GM19238 (cell line): ENCODE data around the gene RAB11FIP4.
"Not testable (repeated sequence)": the region's sequence is repeated elsewhere in the genome, so short reads cannot be mapped to it uniquely, and the experiment has no call there.

Source experiments
- DNase-seq: peaks from one replicate; pipeline ENCODE4 v3.0.0; 2011; ENCODE audit warnings: low spot score; ENCODE audit not compliant: insufficient read length

Gene RAB11FIP4, protein sequence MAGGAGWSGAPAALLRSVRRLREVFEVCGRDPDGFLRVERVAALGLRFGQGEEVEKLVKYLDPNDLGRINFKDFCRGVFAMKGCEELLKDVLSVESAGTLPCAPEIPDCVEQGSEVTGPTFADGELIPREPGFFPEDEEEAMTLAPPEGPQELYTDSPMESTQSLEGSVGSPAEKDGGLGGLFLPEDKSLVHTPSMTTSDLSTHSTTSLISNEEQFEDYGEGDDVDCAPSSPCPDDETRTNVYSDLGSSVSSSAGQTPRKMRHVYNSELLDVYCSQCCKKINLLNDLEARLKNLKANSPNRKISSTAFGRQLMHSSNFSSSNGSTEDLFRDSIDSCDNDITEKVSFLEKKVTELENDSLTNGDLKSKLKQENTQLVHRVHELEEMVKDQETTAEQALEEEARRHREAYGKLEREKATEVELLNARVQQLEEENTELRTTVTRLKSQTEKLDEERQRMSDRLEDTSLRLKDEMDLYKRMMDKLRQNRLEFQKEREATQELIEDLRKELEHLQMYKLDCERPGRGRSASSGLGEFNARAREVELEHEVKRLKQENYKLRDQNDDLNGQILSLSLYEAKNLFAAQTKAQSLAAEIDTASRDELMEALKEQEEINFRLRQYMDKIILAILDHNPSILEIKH

GRCh38 chr17:31391496-31391949 is at the start of gene RAB11FIP4:
TSS of gene RAB11FIP4 (plus strand) at chr17:31391675. CDS start at chr17:31391853, 178 bp downstream.
- DNase-seq, result no peak

GRCh38 chr17:31345191-31345747 is 46.2 kb upstream of the RAB11FIP4 start:
- not testable (repeated sequence) for DNase-seq

- DNase-seq, result no peak
Observed at GRCh38 chr17:31349454-31349853, 42.0 kb upstream of the RAB11FIP4 start.

DNA sequence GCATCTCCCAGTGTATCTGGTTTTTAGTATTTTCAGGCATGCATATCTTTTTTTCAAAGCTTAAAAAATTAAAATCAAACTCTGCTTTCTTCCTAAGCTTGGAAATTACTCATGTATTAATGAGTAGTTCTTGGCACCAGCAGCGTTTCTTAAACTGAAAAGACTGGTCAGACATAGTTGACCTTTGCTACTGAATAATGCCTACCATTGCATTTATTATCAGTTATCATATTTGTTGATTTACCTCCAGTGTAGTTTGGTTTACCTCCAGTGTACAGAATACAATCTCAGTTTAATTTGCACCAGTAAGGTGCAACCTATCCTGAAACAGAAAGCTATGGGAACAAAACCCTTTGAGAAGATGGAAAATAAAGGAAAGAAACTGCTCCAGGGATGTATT is 35.5 kb upstream of the RAB11FIP4 start:
- no peak for DNase-seq

GRCh38 chr17:31357091-31357490 is 34.4 kb upstream of the RAB11FIP4 start:
- no peak for DNase-seq

GRCh38 chr17:31357839-31358394 is 33.6 kb upstream of the RAB11FIP4 start:
- no peak for DNase-seq

DNA sequence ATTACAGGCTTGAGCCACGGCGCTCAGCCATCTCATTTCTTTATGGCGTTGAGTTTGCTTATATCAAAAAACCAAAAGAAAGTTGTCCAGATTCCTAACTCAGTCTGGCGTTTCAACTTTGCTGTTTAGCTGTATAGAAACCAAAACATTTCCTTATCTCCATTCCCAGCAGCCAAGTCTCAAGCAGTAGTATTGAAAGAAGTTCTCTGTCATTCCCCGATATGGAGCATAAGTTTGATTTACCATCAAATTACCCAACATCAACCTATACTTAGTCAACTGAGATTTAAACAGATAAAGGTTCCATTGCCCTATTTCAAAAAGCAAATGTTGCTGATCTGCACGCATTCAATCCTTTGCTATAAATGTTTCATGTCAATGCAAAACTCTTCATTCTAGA is 27.5 kb upstream of the RAB11FIP4 start:
- no peak for DNase-seq

- DNase-seq, result no peak
Observed at GRCh38 chr17:31366088-31366487, 25.4 kb upstream of the RAB11FIP4 start.

DNA sequence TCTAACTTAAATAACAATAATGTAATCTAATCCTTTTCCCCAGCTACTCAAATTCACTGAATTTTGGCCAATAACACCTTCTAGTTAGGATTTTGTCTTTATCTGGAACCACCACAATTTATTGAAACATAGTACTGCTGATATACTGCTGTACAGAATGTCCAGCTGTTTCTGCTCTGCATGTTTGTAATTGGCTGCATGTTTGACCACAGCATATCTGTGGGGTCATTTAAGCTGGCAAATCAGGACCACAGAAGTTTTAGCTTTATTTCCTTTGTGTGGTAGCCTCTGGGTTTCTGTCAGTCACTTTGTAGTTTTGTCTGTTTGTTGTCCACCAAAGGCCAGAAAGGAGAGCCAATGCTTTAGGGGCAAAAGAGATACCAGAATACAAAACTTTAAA is 22.2 kb upstream of the RAB11FIP4 start:
- DNase-seq, result no peak

DNA sequence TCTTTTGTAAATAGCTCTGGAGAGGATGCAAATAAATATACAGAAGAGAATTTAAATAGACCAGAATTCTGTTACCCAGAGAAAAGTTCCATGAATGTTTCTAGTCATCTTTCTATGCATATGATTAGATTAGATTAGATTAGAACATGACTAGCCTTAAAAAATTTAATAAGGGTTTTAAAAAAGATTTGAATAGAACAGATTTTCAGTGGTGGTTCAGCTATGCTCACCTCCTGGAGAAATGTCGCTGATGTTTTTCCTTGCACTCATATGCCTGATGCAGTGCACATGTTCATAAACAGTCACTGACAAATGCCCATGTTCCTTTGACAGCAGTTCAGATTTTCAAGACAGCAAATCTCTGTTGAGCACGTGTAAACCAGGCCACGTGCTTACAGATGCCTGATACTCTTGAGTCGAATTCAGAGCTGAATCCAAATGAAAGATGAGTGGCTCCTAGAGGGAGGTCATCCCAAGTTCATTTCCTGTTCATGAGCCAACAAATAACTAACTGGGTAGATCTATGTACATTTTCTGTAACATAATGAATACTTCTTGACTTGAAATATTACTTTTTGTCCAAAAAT is 19.9 kb upstream of the RAB11FIP4 start:
- DNase-seq, result no peak

DNA sequence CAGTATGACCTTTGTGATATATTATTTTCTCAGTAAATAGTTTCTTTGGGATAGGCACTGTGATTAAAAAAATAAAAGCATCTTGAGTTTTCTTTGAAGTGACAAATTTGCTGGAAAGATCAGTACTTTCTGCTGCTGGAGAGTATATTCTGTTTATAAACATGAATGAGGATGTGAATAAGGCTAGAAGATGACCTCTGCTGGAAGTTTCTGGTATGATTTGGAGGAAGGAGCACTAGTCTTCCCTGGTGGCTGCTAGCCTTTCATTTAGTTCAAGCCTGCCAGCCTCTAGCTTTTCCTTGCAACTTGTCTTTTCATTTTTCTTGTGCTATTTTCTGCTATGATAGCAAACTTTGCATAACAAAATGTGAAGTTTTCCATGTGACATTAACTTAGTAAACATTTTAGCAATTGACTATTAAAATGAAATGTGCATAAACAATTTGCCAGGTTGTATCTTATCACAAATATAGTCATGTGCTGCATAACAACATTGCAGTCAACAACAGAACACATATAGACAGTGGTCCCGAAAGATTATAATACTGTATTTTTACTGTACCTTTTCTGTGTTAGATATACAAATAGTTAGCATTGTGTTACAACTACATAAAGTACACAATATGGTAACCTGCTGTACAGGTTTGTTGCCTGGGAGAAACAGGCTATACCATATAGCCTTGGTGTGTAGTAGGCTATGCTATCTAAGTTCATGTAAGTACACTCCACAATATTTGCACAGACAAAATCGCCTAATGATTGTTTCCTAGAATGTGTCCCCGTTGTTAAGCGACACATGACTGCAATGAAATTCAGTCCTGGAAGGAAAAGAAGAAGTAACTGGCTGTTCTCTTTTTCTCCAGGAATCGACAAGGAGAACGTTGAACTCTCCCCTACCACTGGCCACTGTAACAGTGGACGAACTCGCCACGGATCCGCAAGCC is 18.1 kb upstream of the RAB11FIP4 start:
- DNase-seq, result no peak

- DNase-seq, result no peak
Observed at GRCh38 chr17:31374094-31374447, 17.4 kb upstream of the RAB11FIP4 start.

GRCh38 chr17:31374503-31374902 is 17.0 kb upstream of the RAB11FIP4 start:
- DNase-seq, result no peak

DNA sequence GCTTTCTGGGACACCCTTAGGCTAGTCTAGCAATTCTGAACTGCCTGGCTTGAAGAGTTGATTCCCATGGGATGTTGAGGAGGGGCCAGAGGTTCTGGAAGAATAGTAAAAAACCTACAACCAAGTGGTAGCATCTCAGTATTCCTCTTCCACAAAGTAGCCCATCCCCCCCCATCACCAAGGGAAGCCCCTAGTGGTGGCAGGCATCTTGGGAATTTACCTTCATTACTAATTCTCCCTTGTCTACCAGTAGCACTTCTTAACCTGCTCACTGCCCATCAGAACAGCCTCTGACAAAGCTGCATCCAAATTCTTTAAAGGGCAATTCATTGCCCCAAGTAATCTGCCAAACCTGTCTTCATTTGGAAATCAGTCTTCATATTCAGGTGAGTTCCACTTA is 12.8 kb upstream of the RAB11FIP4 start:
- DNase-seq, result no peak

DNA sequence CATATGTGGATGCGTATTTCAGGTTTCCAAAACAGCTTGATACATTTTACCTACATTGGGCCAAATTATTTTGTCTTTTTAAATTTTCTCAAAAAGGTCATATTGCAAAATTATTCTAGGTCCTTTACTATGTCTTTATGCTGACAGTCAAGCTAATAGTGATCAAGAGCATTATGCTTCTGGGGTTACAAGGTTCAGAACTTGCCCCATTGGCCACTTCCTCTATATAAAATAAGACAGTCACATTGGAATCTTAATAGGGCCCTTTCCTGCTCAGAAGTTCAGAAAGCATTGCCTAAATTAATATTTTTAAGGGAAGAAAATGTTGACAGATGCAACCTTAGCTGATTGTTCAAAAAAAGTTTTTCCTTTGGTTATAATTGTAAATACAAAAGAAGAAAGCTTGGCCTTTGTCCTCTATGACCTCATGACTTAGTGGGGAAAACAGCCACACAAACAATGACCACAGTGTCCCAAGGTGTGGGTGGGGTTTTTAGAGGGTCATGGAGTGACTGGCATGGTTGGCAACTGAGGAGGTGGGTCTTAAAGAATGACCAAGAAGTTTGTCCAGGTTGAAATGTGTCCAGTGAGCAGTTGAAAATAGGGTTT is 11.8 kb upstream of the RAB11FIP4 start:
- no peak for DNase-seq

GRCh38 chr17:31381165-31381668 is 10.3 kb upstream of the RAB11FIP4 start:
- no peak for DNase-seq

GRCh38 chr17:31382668-31383275 is 8.7 kb upstream of the RAB11FIP4 start:
- DNase-seq, result not testable (repeated sequence)

DNA sequence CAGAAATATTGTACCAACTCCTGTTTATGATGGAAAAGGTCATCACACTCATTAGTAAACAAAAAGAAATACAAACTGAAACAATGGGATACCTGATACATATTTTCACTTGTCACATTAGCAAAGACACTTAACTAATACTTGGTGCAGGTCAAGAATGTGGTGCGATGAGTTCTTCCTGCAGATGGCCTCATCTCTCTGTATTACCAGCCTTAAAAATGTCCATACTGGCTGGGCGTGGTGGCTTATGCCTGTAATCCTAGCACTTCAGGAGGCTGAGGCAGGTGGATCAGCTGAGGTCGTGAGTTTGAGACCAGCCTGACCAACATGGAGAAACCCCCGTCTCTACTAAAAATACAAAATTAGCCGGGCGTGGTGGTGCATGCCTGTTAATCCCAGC is 8.0 kb upstream of the RAB11FIP4 start:
- not testable (repeated sequence) for DNase-seq

- no peak for DNase-seq
Observed at GRCh38 chr17:31385428-31386285, 5.8 kb upstream of the RAB11FIP4 start.
